Mucosa of descending colon (tissue), 3 donors: ENCODE data around the gene ALDH3A1. TPM values are rescaled to one million over a fixed set of nuclear protein-coding genes. Genes with fewer than 3 reads are reported as not detected.

Experiments used
- ATAC-seq: fragments of 200-7000 bp; cut with Tn5 transposase; one replicate; pipeline ENCODE4 v1.9.1; 2020; ENCODE audit warnings: mild to moderate bottlenecking, moderate library complexity
- DNase-seq, 3 donors: peaks; one replicate each; pipeline ENCODE4 v3.0.0-alpha.2; 2020
- H3K36me3 ChIP-seq: fragments of 200-600 bp; one replicate; pipeline ENCODE4 v1.8.0; 2021; ENCODE audit warnings: low read depth, mild to moderate bottlenecking
- H3K4me1 ChIP-seq: fragments of 200-600 bp; one replicate; pipeline ENCODE4 v1.8.0; 2021; ENCODE audit warnings: low read depth, mild to moderate bottlenecking
- H3K4me3 ChIP-seq: fragments of 200-600 bp; one replicate; pipeline ENCODE4 v1.8.0; 2021; ENCODE audit warnings: mild to moderate bottlenecking
- H3K9me3 ChIP-seq: fragments of 200-600 bp; one replicate; pipeline ENCODE4 v1.8.0; 2021; ENCODE audit warnings: mild to moderate bottlenecking
- CTCF ChIP-seq: fragments of 200-600 bp; IDR thresholded peaks from one replicate; pipeline ENCODE4 v1.8.0; 2022; ENCODE audit warnings: antibody characterized with exemption, mild to moderate bottlenecking
- intact Hi-C, 2 donors: fragments of 100-400 bp; cut with DNase I in 1 of 2; cut with micrococcal nuclease in 1 of 2; formaldehyde crosslinking; loops; one replicate each; pipeline versions ENCODE4 v1.11.0 to v1.11.1; 2022; cut with DNase I, micrococcal nuclease
- total RNA-seq, 3 donors: library from RNA; stranded (reverse); fragmentation: NEBNext Ultra II Directional in 2 of 3; extraction: Animal tissue kit (Norgen Biotek cat#: 25700) in 2 of 3; gene quantifications; one replicate each; pipeline versions ENCODE4 v1.2.1 to v1.2.4, GENCODE V29; 2021 to 2023
- donor health status: DM: no; HTN: no; CAD: no; lungs with moderate emphysema.
- donor health status: DM: no; HTN: no; CAD: no.
- donor health status: DM: no; HTN: yes; CAD: no.

The ALDH3A1 gene
- total RNA-seq, 3 donors from 2014 or later: 0.60 to 5.9 (median 3.1) TPM

- no peak overlapping the region for H3K4me3 ChIP-seq
- H3K36me3 ChIP-seq: no peaks in the 10 kb centered on the region
- no peaks in the 10 kb centered on the region for H3K4me1 ChIP-seq
- no peaks in the 10 kb centered on the region for H3K9me3 ChIP-seq
- DNase-seq (no peak), ATAC-seq (no peak)
- TF ChIP-seq CTCF: no peak
- intact Hi-C loops: no loop called here
These were observed 33.7 kb upstream of the ALDH3A1 start for GRCh38 chr17:19781488-19782458.

- DNase-seq (no peak), ATAC-seq (no peak)
- Histone ChIP-seq H3K36me3 (no peaks in the 10 kb centered on the region), H3K4me1 (no peaks in the 10 kb centered on the region), H3K9me3 (no peaks in the 10 kb centered on the region), H3K4me3 (no peak overlapping the region)
- intact Hi-C loops: no loop called here
- no peak for TF ChIP-seq CTCF
These were observed 32.7 kb upstream of the ALDH3A1 start for GRCh38 chr17:19780846-19781245.

GRCh38 chr17:19773534-19773933 is 25.4 kb upstream of the ALDH3A1 start:
- Histone ChIP-seq H3K4me3 (no peak overlapping the region), H3K4me1 (no peaks in the 10 kb centered on the region), H3K36me3 (no peaks in the 10 kb centered on the region), H3K9me3 (no peaks in the 10 kb centered on the region)
- intact Hi-C loops: no loop called here
- ATAC-seq (no peak), DNase-seq (no peak)
- TF ChIP-seq CTCF: no peak

GRCh38 chr17:19771971-19772630 is 24.0 kb upstream of the ALDH3A1 start:
- Histone ChIP-seq H3K4me1 (no peaks in the 10 kb centered on the region), H3K9me3 (no peaks in the 10 kb centered on the region), H3K36me3 (no peaks in the 10 kb centered on the region), H3K4me3 (no peak overlapping the region)
- intact Hi-C loops: no loop called here
- ATAC-seq (peak; percentile 51), DNase-seq (no peak)
- no peak for TF ChIP-seq CTCF

GRCh38 chr17:19770985-19771735 is 23.1 kb upstream of the ALDH3A1 start:
- ATAC-seq (no peak), DNase-seq (no peak)
- no peaks in the 10 kb centered on the region for H3K36me3 ChIP-seq
- TF ChIP-seq CTCF: no peak
- H3K4me1 ChIP-seq: no peaks in the 10 kb centered on the region
- intact Hi-C loops: no loop called here
- no peak overlapping the region for H3K4me3 ChIP-seq
- H3K9me3 ChIP-seq: no peaks in the 10 kb centered on the region
